GM21717 (cell line): Measurements from ENCODE around the gene RNF126.
"Not testable (repeated sequence)": the region's sequence is repeated elsewhere in the genome, so short reads cannot be mapped to it uniquely, and the experiment has no call there.

Experiments used
- ATAC-seq: cut with Tn5 transposase; IDR thresholded peaks from one replicate; pipeline ENCODE4 v1.9.1; 2021; ENCODE audit warnings: mild to moderate bottlenecking, moderate library complexity; ENCODE audit not compliant: unreplicated experiment

The RNF126 gene

GRCh38 chr19:632579-633067 lies 30.4 kb downstream of the RNF126 start:
- peak; percentile 13 for ATAC-seq

GRCh38 chr19:629961-630714 lies 32.9 kb downstream of the RNF126 start:
- ATAC-seq: no peak

- not testable (repeated sequence) for ATAC-seq
Measured at GRCh38 chr19:629515-629914, 33.5 kb downstream of the RNF126 start.

GRCh38 chr19:628168-628567 lies 34.8 kb downstream of the RNF126 start:
- no peak for ATAC-seq

GRCh38 chr19:626566-626965 lies 36.4 kb downstream of the RNF126 start:
- not testable (repeated sequence) for ATAC-seq

- no peak for ATAC-seq
Measured at GRCh38 chr19:625257-625656, 37.8 kb downstream of the RNF126 start.

GRCh38 chr19:624433-625109 lies 38.4 kb downstream of the RNF126 start:
- ATAC-seq: no peak

- no peak for ATAC-seq
Measured at GRCh38 chr19:623974-624373, 39.0 kb downstream of the RNF126 start.

GRCh38 chr19:623175-623916 lies 39.7 kb downstream of the RNF126 start:
- ATAC-seq: no peak

GRCh38 chr19:622666-623065 lies 40.3 kb downstream of the RNF126 start:
- no peak for ATAC-seq

GRCh38 chr19:621819-622218 lies 41.2 kb downstream of the RNF126 start:
- ATAC-seq: no peak

- not testable (repeated sequence) for ATAC-seq
Measured at GRCh38 chr19:621191-621590, 41.8 kb downstream of the RNF126 start.

GRCh38 chr19:620166-620862 lies 42.7 kb downstream of the RNF126 start:
- no peak for ATAC-seq

GRCh38 chr19:619286-620002 lies 43.6 kb downstream of the RNF126 start:
- ATAC-seq: no peak

- no peak for ATAC-seq
Measured at GRCh38 chr19:618674-619285, 44.2 kb downstream of the RNF126 start.

GRCh38 chr19:618247-618619 lies 44.8 kb downstream of the RNF126 start:
- no peak for ATAC-seq

GRCh38 chr19:617551-618246 lies 45.3 kb downstream of the RNF126 start:
- ATAC-seq: no peak

GRCh38 chr19:616747-617526 lies 46.1 kb downstream of the RNF126 start:
- no peak for ATAC-seq
